H1 (cell line): ENCODE results near the gene PPAT. TPM values are rescaled to one million over a fixed set of nuclear protein-coding genes. Genes with fewer than 3 reads are reported as not detected.

Experiments
- CTCF ChIA-PET: fragments of 300-600 bp; sonication (Branson Sonifier 250); formaldehyde crosslinking; loops from one replicate; lab custom pipeline; 2021; ENCODE audit not compliant: partially characterized antibody; lab: Charles Lee
- POLR2A ChIA-PET: fragments of 300-600 bp; sonication (Branson Sonifier 250); formaldehyde crosslinking; loops from one replicate; lab custom pipeline; 2021; ENCODE audit warnings: inconsistent platforms; ENCODE audit not compliant: partially characterized antibody; lab: Charles Lee
- DNase-seq, 2 experiments: peaks; one replicate each; pipeline versions ENCODE4 v3.0.0 to v3.0.0-alpha.2; 2010 to 2022; ENCODE audit warnings: low spot score in 2 of 2, low read depth in 1 of 2, mixed read lengths in 1 of 2
- FAIRE-seq: peaks from 2 replicates; lab custom pipeline; 2011; peaks lifted over from hg19 to GRCh38; lab: Jason Lieb, UNC
- H2AFZ ChIP-seq: 2 replicates; pipeline ENCODE4 v1.8.1; 2012; ENCODE audit warnings: low read length, inconsistent platforms
- H2AK5ac ChIP-seq: 2 replicates; pipeline ENCODE4 v1.6.1; 2013; ENCODE audit warnings: low read depth, low read length
- H2BK120ac ChIP-seq: replicated peaks from 2 replicates; pipeline ENCODE3; 2013; ENCODE audit warnings: low read depth, low read length, inconsistent platforms
- H2BK12ac ChIP-seq: 2 replicates; pipeline ENCODE4 v1.6.1; 2013; ENCODE audit warnings: low read depth, low read length
- H2BK15ac ChIP-seq: 2 replicates; pipeline ENCODE4 v1.6.1; 2013; ENCODE audit warnings: low read length
- H2BK20ac ChIP-seq: 2 replicates; pipeline ENCODE4 v1.6.1; 2013; ENCODE audit warnings: low read length
- H2BK5ac ChIP-seq: 2 replicates; pipeline ENCODE4 v1.6.1; 2013; ENCODE audit warnings: low read depth, low read length
- H3K14ac ChIP-seq: 2 replicates; pipeline ENCODE4 v1.6.1; 2013; ENCODE audit warnings: inconsistent platforms; ENCODE audit not compliant: insufficient read length
- H3K18ac ChIP-seq: 2 replicates; pipeline ENCODE4 v1.6.1; 2013; ENCODE audit warnings: low read length; ENCODE audit errors: extremely low read depth
- H3K23ac ChIP-seq: 2 replicates; pipeline ENCODE4 v1.6.1; 2013; ENCODE audit warnings: inconsistent platforms; ENCODE audit not compliant: insufficient read length
- H3K23me2 ChIP-seq: 2 replicates; pipeline ENCODE4 v1.6.1; 2013; ENCODE audit warnings: low read depth, low read length
- H3K27ac ChIP-seq: 2 replicates; pipeline ENCODE4 v1.6.1; 2011; ENCODE audit warnings: low read depth, low read length, inconsistent platforms
- H3K27me3 ChIP-seq, 4 experiments: replicated peaks in 1 of 4; 1 replicate in 1 of 4; 2 replicates in 3 of 4; pipeline versions ENCODE4 v1.6.1 to v1.8.1; 2011 to 2013; ENCODE audit warnings: low read length in 3 of 4, mild to moderate bottlenecking in 3 of 4, inconsistent platforms in 2 of 4, mixed read lengths in 2 of 4, moderate library complexity in 1 of 4; ENCODE audit not compliant: control insufficient read depth in 3 of 4, insufficient read depth in 3 of 4; ENCODE audit errors: extremely low read depth in 1 of 4
- H3K36me3 ChIP-seq, 4 experiments: 2 replicates each; pipeline versions ENCODE4 v1.6.1 to v1.8.1; 2011 to 2013; ENCODE audit warnings: mild to moderate bottlenecking in 4 of 4, low read length in 3 of 4, moderate library complexity in 2 of 4, control low read depth in 1 of 4, inconsistent platforms in 1 of 4; ENCODE audit not compliant: insufficient read depth in 4 of 4, control insufficient read depth in 2 of 4
- H3K4ac ChIP-seq: replicated peaks from 2 replicates; pipeline ENCODE3; 2013; ENCODE audit warnings: low read length, low read depth, mixed read lengths, inconsistent platforms; ENCODE audit not compliant: insufficient read length
- H3K4me1 ChIP-seq, 4 experiments: replicated peaks in 1 of 4; 1 replicate in 1 of 4; 2 replicates in 3 of 4; pipeline versions ENCODE4 v1.6.1 to v1.8.1; 2011 to 2013; ENCODE audit warnings: low read length in 3 of 4, inconsistent platforms in 2 of 4, mixed read lengths in 1 of 4; ENCODE audit not compliant: insufficient read depth in 4 of 4, control insufficient read depth in 3 of 4
- H3K4me2 ChIP-seq, 2 experiments: 2 replicates each; pipeline versions ENCODE4 v1.6.1 to v1.8.1; 2011 to 2013; ENCODE audit warnings: low read depth in 2 of 2, low read length in 2 of 2, control low read depth in 1 of 2, inconsistent platforms in 1 of 2, mild to moderate bottlenecking in 1 of 2; ENCODE audit not compliant: insufficient read depth in 1 of 2
- H3K4me3 ChIP-seq, 4 experiments: fragments of 200-600, 300-600 bp in 1 of 4; sonication (generic), shearing (Covaris generic), sonication (Bioruptor Twin) in 1 of 4; 2 replicates each; pipeline versions ENCODE4 v1.5.1 to v1.8.1; 2011 to 2016; ENCODE audit warnings: low read length in 4 of 4, low read depth in 3 of 4, control low read depth in 2 of 4, inconsistent platforms in 2 of 4, mild to moderate bottlenecking in 2 of 4, mixed read lengths in 1 of 4, moderate library complexity in 1 of 4; ENCODE audit not compliant: insufficient read depth in 2 of 4; ENCODE audit errors: extremely low read depth in 1 of 4
- H3K56ac ChIP-seq: replicated peaks from 2 replicates; pipeline ENCODE3; 2013; ENCODE audit warnings: low read depth, mild to moderate bottlenecking, mixed read lengths, low read length, inconsistent platforms; ENCODE audit not compliant: insufficient read length
- H3K79me1 ChIP-seq: 2 replicates; pipeline ENCODE4 v1.6.1; 2013; ENCODE audit warnings: low read depth, low read length, control low read depth
- H3K79me2 ChIP-seq, 2 experiments: 2 replicates each; pipeline versions ENCODE4 v1.6.1 to v1.8.1; 2012 to 2013; ENCODE audit warnings: low read length in 2 of 2, mild to moderate bottlenecking in 2 of 2, inconsistent platforms in 1 of 2; ENCODE audit not compliant: insufficient read depth in 2 of 2, control insufficient read depth in 1 of 2
- H3K9ac ChIP-seq, 4 experiments: replicated peaks in 1 of 4; 1 replicate in 1 of 4; 2 replicates in 3 of 4; pipeline versions ENCODE4 v1.6.1 to v1.8.1; 2011 to 2013; ENCODE audit warnings: low read depth in 3 of 4, low read length in 3 of 4, control low read depth in 2 of 4, mild to moderate bottlenecking in 2 of 4, moderate library complexity in 2 of 4, inconsistent platforms in 1 of 4; ENCODE audit errors: extremely low read depth in 1 of 4
- H3K9me3 ChIP-seq, 2 experiments: 2 replicates each; pipeline versions ENCODE4 v1.6.1 to v1.8.1; 2012 to 2013; ENCODE audit warnings: mild to moderate bottlenecking in 2 of 2, moderate library complexity in 2 of 2, control low read depth in 1 of 2, inconsistent platforms in 1 of 2, low read depth in 1 of 2, low read length in 1 of 2, mixed read lengths in 1 of 2; ENCODE audit not compliant: insufficient read depth in 2 of 2
- H4K20me1 ChIP-seq, 2 experiments: replicated peaks in 1 of 2; 2 replicates each; pipeline versions ENCODE3 to v1.8.1; 2011 to 2013; ENCODE audit warnings: inconsistent platforms in 2 of 2, low read length in 2 of 2, mild to moderate bottlenecking in 1 of 2; ENCODE audit not compliant: insufficient read depth in 2 of 2, control insufficient read depth in 1 of 2
- H4K5ac ChIP-seq: 2 replicates; pipeline ENCODE4 v1.6.1; 2013; ENCODE audit warnings: low read length, low read depth, mixed read lengths, inconsistent platforms; ENCODE audit not compliant: insufficient read length
- H4K8ac ChIP-seq: 2 replicates; pipeline ENCODE4 v1.8.0; 2013; ENCODE audit warnings: mild to moderate bottlenecking, moderate library complexity, low read length, inconsistent platforms; ENCODE audit not compliant: insufficient read depth; ENCODE audit errors: extremely low read depth
- H4K91ac ChIP-seq: replicated peaks from 2 replicates; pipeline ENCODE3; 2013; ENCODE audit warnings: low read length, mixed read lengths, inconsistent platforms; ENCODE audit not compliant: insufficient read length
- POU5F1 ChIP-seq: IDR thresholded peaks from 2 replicates; pipeline ENCODE4 v1.6.1; 2011; ENCODE audit warnings: low read depth, mild to moderate bottlenecking, low read length, moderate library complexity
- WGBS, 2 experiments: shearing (Covaris generic) in 1 of 2; methylation state at CpG; one replicate each; pipeline versions ENCODE4 v1.1.6 to v1.1.7; 2013 to 2015; ENCODE audit warnings: low lambda C conversion rate in 2 of 2, mixed read lengths in 2 of 2, inconsistent platforms in 1 of 2, low coverage in 1 of 2, missing lambda C conversion rate in 1 of 2; ENCODE audit not compliant: insufficient replicate concordance in 2 of 2, insufficient coverage in 1 of 2, insufficient read length in 1 of 2; ENCODE audit errors: extremely low coverage in 1 of 2, missing lambda C conversion rate in 1 of 2; 5-methylcytosine and 5-hydroxymethylcytosine counted together
- polyA plus RNA-seq, 7 experiments: library from polyadenylated mRNA; depleted of rRNA in 3 of 7; stranded (reverse) in 5 of 7; unstranded in 2 of 7; fragments of >200 nt in 5 of 7; fragments of 200-250 nt in 2 of 7; gene quantifications; 1 replicate in 5 of 7; 2 replicates in 1 of 7; 4 replicates in 1 of 7; pipeline versions ENCODE4 v1.2.1 to v1.2.3, GENCODE V29; 2011 to 2013; ENCODE audit warnings: missing spikeins in 2 of 7, mixed read lengths in 2 of 7
- total RNA-seq: library from RNA; stranded (reverse); fragmentation: NEBNext Ultra II Directional; extraction: Animal tissue kit (Norgen Biotek cat#: 25700); gene quantifications from 2 replicates; pipeline ENCODE4 v1.2.1, GENCODE V29; 2021

The PPAT gene
- total and polyA plus RNA-seq, 2 of the 8 experiments (the other 6 are each of a cell fraction or from before 2014, with no cell fraction given): 24.5 to 104 TPM

- DNase-seq (no peak), FAIRE-seq (no peak)
- peaks cover 0 to 3% of the 10 kb centered on the region in 2 experiments for H4K20me1 ChIP-seq
- H2AFZ ChIP-seq: no peak overlapping the region
- POLR2A ChIA-PET: interaction anchor here (1.1 to 1.4 kb wide), 4 partner anchors 8 to 12 kb away, joined by 3 to 4 read pairs (median 3); no protein-coding TSS in a partner anchor
- CTCF ChIA-PET: interaction anchor here (0.6 kb wide), 1 partner anchor 111 kb away, joined by 3 read pairs; no protein-coding TSS in a partner anchor
- no peak overlapping the region for H3K23ac ChIP-seq
- no peak overlapping the region for H3K27ac ChIP-seq
- no peaks in the 10 kb centered on the region for H3K27me3 ChIP-seq
- H3K4ac ChIP-seq: no peak overlapping the region
- no peak overlapping the region for H2BK5ac ChIP-seq
- no peaks in the 10 kb centered on the region for H3K23me2 ChIP-seq
- H2BK12ac ChIP-seq: no peak overlapping the region
- H3K79me1 ChIP-seq: no peaks in the 10 kb centered on the region
- H3K36me3 ChIP-seq: peaks cover 9 to 73% (median 42%) of the 10 kb centered on the region in 4 experiments
- no peaks in the 10 kb centered on the region for H3K4me1 ChIP-seq
- no peak overlapping the region for H3K14ac ChIP-seq
- H3K9me3 ChIP-seq: no peaks in the 10 kb centered on the region
- no peak overlapping the region for H3K9ac ChIP-seq
- TF ChIP-seq POU5F1: no peak
- WGBS, 2 experiments: 98% methylated on average over 5 of the region's 5 CpGs; no CpG with 5 or more reads in 1 of the 2 experiments
- no peak overlapping the region for H3K18ac ChIP-seq
- H3K56ac ChIP-seq: no peak overlapping the region
- H2BK15ac ChIP-seq: no peak overlapping the region
- H3K4me2 ChIP-seq: no peak overlapping the region
- H3K79me2 ChIP-seq: no peaks in the 10 kb centered on the region
- H2BK120ac ChIP-seq: no peak overlapping the region
- no peak overlapping the region for H4K5ac ChIP-seq
- H2BK20ac ChIP-seq: no peak overlapping the region
- no peak overlapping the region for H3K4me3 ChIP-seq
- H4K8ac ChIP-seq: no peak overlapping the region
- no peak overlapping the region for H4K91ac ChIP-seq
- no peak overlapping the region for H2AK5ac ChIP-seq
Measured at GRCh38 chr4:56477192-56477702, 41.8 kb upstream of the PPAT start.
